Measurements from ENCODE around the gene PLSCR3.

Gene PLSCR3

DNA sequence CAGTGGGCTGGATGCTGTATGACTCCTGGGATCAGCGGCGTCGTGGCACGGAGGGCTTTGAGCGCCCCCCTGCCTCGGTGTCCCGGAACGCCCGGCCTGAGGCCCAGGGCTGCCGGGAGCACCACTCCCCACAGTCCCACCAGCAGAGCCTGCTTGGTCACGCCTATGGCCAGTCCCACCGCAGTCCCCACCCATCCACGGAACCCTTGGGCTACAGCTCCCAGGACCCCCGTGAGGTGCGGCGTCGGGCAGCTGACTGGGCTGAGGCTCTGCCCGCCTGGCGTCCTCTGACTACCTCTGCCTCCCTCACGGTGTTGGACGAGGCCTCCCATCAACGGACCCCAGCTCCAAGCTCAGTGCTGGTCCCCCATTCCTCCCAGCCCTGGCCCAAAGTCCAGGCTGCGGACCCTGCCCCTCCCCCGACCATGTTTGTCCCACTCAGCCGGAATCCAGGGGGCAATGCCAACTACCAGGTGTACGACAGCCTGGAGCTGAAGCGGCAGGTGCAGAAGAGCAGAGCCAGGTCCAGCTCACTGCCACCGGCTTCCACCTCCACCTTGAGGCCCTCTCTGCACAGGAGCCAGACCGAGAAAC, 32.7 kb upstream of the PLSCR3 start:
- DNase-seq (ENCODE audit: low spot score) (no peak), FAIRE-seq (no peak)

- DNase-seq (ENCODE audit: low spot score), result no peak
- FAIRE-seq, result no peak
Observed at GRCh38 chr17:7426203-7426863, 32.0 kb upstream of the PLSCR3 start.

GRCh38 chr17:7425756-7426155, 31.4 kb upstream of the PLSCR3 start:
- no peak for DNase-seq (ENCODE audit: low spot score)
- no peak for FAIRE-seq

GRCh38 chr17:7425316-7425715, 31.0 kb upstream of the PLSCR3 start, which contains the start of gene SPEM2:
Gene SPEM2 (plus strand): TSS chr17:7425616. CDS start chr17:7425689, 73 bp downstream.
- no peak for DNase-seq (ENCODE audit: low spot score)
- no peak for FAIRE-seq

DNA sequence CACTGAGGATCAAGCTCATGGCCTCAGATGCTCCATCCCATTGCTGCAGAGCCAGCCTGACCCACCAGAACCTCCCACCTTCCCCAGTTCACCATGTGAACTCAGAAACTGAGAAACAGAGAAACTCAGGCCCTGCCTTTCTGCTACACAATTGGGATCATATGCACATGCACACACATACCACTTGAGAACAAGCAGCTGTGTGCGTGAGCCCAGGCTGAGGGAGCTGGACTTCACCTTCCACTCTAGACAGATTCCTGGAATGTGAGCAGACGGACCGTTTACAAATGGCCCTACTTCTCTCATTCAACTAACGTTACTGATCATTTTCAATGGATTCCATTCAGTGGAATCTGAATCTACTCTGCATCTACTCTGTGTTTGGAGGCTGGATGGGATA, 29.4 kb upstream of the PLSCR3 start:
- no peak for DNase-seq (ENCODE audit: low spot score)
- FAIRE-seq, result no peak

DNA sequence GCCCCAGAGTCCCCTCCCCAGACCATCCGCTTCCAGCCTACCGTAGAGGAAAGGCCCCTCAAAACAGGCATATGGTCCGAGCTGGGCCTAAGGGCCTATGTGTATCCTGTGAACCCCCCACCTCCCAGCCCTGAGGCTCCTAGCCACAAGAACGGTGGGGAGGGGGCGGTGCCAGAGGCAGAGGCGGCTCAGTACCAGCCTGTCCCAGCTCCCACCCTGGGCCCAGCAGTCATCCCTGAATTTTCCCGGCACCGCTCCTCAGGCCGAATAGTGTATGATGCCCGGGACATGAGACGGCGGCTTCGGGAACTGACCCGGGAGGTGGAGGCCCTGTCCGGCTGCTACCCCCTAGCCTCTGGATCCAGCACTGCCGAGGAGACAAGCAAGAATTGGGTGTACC, 26.9 kb upstream of the PLSCR3 start:
- DNase-seq (ENCODE audit: low spot score), result no peak
- FAIRE-seq, result no peak

- no peak for FAIRE-seq
Observed at GRCh38 chr17:7419819-7420610, 25.7 kb upstream of the PLSCR3 start, which contains the start of gene SPEM1. Gene SPEM1 (plus strand): TSS chr17:7420324. CDS start chr17:7420385, 61 bp downstream.

GRCh38 chr17:7418472-7419152, 24.3 kb upstream of the PLSCR3 start:
- DNase-seq (ENCODE audit: low spot score) (no peak), FAIRE-seq (no peak)

More at GRCh38 chr17:7419819-7420610, 25.7 kb upstream of the PLSCR3 start, which contains the start of gene SPEM1:
- no peak for DNase-seq (ENCODE audit: low spot score)

- DNase-seq (ENCODE audit: low spot score) (no peak), FAIRE-seq (no peak)
Observed at GRCh38 chr17:7417056-7417655, 22.8 kb upstream of the PLSCR3 start.

DNA sequence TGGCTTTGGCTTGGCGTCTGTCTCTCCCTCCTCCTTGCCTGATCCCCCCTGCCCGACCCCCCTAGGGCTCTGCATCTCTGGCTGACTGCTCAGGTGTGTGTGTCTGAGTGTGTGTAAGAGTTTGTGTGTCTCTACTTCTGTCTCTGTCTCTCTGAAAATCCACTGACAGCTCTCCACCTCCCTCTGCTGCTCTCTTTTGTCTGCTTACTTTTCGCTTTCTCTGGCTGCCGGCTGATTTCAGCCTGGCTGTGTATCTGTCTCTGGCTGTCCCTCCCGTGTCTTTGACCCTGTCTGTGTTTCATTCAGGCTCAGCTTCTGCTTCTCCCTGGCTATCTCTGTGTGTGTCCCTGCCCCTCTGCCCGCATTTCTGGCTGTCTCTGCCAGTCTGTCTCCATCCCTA, 22.0 kb upstream of the PLSCR3 start:
- no peak for DNase-seq (ENCODE audit: low spot score)
- FAIRE-seq, result no peak

DNA sequence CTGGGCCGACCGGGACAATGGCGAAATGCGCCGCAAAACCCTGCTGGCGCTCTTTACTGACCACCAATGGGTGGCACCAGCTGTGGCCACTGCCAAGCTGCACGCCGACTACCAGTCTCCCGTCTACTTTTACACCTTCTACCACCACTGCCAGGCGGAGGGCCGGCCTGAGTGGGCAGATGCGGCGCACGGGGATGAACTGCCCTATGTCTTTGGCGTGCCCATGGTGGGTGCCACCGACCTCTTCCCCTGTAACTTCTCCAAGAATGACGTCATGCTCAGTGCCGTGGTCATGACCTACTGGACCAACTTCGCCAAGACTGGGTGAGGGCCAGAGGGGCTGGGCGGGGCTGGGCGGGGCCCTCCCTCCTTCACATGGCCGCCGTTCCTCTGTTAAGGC, 21.5 kb upstream of the PLSCR3 start:
- no peak for DNase-seq (ENCODE audit: low spot score)
- FAIRE-seq, result no peak

GRCh38 chr17:7414837-7415236, 20.5 kb upstream of the PLSCR3 start:
- DNase-seq (ENCODE audit: low spot score) (no peak), FAIRE-seq (no peak)

DNA sequence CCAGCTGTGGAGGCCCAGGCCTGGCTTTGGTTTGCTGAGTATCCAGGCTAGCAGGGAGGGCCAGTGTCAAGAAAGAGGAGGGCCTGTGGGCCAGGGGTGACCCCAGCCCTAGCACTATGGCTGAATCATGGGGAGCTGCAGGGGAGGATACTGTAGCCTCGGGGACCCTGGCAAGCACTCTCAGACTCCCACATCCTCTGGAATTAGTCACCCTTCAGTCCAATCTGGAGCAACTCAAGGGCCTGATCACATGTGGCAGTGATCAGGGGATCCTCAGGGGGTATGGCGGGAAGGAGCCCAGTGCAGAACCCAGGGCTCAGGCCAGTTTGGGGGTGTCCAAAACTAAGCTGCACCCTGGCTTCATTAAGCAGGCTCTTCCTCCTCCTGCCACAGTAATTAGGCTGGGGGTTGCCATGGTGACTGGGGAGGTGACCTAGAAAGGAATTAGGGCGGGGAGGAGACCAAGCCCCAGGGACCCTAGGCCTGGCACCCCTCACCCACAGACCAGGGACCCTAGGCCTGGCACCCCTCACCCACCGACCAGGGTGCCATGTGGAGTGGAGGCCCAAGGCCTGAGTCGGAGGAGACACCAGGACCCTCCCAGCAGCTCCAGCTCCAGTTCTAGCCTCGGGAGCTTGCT, 19.1 kb upstream of the PLSCR3 start:
- FAIRE-seq, result no peak
- no peak for DNase-seq (ENCODE audit: low spot score)

DNA sequence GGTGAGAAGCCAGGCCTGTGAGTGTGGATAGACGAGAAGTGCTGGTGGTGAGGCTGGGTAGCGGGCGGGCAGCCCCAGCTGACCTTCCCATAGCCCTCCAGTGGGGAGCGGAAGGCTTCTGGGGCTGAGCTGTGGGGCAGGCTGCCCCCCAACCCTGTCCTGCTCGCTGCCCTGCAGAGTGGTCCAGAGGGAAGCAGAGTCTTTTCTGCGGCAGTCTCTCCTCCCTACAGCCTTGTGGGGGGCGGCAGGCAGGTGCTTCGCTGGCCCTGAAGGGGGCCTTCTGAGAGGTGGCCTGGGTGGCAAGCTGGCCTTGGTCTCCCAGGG, 17.1 kb upstream of the PLSCR3 start:
- no peak for DNase-seq (ENCODE audit: low spot score)
- no peak for FAIRE-seq

DNA sequence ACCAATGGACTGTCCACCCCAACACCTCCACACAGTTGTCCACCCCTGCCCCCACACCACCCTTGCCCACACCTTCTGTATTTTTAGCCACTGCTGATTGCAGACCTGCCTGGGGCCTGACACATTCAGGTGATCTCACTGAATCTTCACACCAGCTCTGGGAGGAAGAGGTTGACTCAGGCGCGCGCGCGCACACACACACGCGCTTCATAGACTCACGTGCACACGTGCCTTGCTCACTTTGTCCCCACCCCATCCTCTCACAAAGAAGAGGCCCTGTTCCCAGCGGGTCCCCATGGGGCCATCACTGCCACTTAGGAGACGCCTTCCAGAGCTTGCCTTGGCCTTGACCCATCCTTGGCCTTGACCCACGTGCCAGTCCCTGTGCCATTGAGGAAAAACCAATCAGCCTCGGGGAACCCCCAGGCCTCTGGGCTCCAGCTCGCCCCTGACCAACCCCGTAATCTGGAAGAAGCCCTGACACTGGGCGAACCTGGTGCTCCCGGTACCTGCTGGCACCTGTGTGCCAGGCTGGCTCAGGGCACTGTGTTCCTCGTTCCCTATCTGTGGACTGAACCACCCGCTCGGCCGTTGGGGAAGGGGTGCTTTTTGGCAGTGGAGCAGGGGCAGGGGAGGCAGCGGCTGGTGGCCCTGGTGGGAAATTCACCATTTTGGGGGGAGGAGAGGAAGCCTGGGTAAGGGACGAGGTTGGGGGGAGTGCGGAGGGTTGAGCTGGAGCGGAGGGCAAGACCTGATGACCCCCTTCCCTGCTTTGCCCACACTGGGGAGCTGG, 16.5 kb upstream of the PLSCR3 start:
- DNase-seq (ENCODE audit: low spot score) (no peak), FAIRE-seq (no peak)

DNA sequence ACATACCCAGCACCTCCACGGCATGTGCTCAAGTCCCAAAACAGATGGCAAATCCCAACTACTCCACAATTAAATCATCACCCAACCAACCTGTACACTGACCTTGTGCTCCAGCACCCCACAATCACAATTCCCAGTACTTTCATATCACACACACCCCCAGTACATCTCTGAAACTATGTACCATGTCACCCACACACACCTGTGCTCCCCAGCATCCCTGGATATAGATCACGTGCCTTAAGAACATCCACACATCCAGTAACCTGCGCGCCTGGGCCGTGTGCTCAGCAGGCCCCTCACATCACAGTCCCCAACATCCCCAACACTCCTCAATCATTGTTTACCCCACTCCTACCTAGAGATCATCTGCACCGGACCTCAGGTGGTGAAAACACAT, 15.4 kb upstream of the PLSCR3 start:
- DNase-seq (ENCODE audit: low spot score) (no peak), FAIRE-seq (no peak)

- FAIRE-seq (no peak), DNase-seq (ENCODE audit: low spot score) (no peak)
Observed at GRCh38 chr17:7408863-7409262, 14.5 kb upstream of the PLSCR3 start.

DNA sequence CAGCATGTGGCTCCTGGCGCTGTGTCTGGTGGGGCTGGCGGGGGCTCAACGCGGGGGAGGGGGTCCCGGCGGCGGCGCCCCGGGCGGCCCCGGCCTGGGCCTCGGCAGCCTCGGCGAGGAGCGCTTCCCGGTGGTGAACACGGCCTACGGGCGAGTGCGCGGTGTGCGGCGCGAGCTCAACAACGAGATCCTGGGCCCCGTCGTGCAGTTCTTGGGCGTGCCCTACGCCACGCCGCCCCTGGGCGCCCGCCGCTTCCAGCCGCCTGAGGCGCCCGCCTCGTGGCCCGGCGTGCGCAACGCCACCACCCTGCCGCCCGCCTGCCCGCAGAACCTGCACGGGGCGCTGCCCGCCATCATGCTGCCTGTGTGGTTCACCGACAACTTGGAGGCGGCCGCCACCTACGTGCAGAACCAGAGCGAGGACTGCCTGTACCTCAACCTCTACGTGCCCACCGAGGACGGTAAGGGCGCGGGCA, 14.0 kb upstream of the PLSCR3 start:
- FAIRE-seq, result no peak

GRCh38 chr17:7407485-7408251, 13.3 kb upstream of the PLSCR3 start, which contains the start of gene NLGN2:
Gene NLGN2 (plus strand): TSS chr17:7407845. CDS start chr17:7408256, 411 bp downstream.
- FAIRE-seq (no peak), DNase-seq (ENCODE audit: low spot score) (no peak)

More for the DNA sequence above, 14.0 kb upstream of the PLSCR3 start:
- no peak for DNase-seq (ENCODE audit: low spot score)
